Rectal smooth muscle tissue (tissue), 1 donor: Measurements from ENCODE around the gene C17orf113.
"Not testable (repeated sequence)": the region's sequence is repeated elsewhere in the genome, so short reads cannot be mapped to it uniquely, and the experiment has no call there.

ENCODE experiments used
- H3K27ac ChIP-seq: one replicate; pipeline ENCODE4 v1.7.0; 2013; ENCODE audit warnings: low read depth, low read length, inconsistent platforms
- H3K27me3 ChIP-seq: one replicate; pipeline ENCODE4 v1.7.0; 2013; ENCODE audit warnings: low read length; ENCODE audit not compliant: control insufficient read depth, insufficient read depth
- H3K36me3 ChIP-seq: one replicate; pipeline ENCODE4 v1.7.0; 2013; ENCODE audit warnings: low read length; ENCODE audit not compliant: control insufficient read depth, insufficient read depth
- H3K4me1 ChIP-seq: one replicate; pipeline ENCODE4 v1.7.0; 2013; ENCODE audit warnings: low read length; ENCODE audit not compliant: control insufficient read depth, insufficient read depth
- H3K4me3 ChIP-seq: one replicate; pipeline ENCODE4 v1.7.0; 2013; ENCODE audit warnings: low read length
- H3K9ac ChIP-seq: one replicate; pipeline ENCODE4 v1.7.0; 2013; ENCODE audit warnings: low read length

C17orf113 gene

GRCh38 chr17:42016941-42017865 lies 33.2 kb downstream of the C17orf113 start, which contains the start of gene DNAJC7:
TSS of gene DNAJC7 (minus strand) at chr17:42017439. CDS start at chr17:42017416, 23 bp downstream.
- Histone ChIP-seq H3K4me1 (peaks cover 11% of the 10 kb centered on the region), H3K9ac (peak within 1 kb of the TSS; percentile 98), H3K4me3 (peak within 1 kb of the TSS; percentile 97), H3K36me3 (peaks cover 2% of the 10 kb centered on the region), H3K27ac (peak within 1 kb of the TSS; percentile 94), H3K27me3 (no peaks in the 10 kb centered on the region)

GRCh38 chr17:42016411-42016831 lies 34.0 kb downstream of the C17orf113 start:
- peak overlapping the region; percentile 97 for H3K4me3 ChIP-seq
- no peaks in the 10 kb centered on the region for H3K27me3 ChIP-seq
- no peaks in the 10 kb centered on the region for H3K36me3 ChIP-seq
- H3K9ac ChIP-seq: peak overlapping the region; percentile 98
- peak overlapping the region; percentile 94 for H3K27ac ChIP-seq
- peaks cover 11% of the 10 kb centered on the region for H3K4me1 ChIP-seq

DNA sequence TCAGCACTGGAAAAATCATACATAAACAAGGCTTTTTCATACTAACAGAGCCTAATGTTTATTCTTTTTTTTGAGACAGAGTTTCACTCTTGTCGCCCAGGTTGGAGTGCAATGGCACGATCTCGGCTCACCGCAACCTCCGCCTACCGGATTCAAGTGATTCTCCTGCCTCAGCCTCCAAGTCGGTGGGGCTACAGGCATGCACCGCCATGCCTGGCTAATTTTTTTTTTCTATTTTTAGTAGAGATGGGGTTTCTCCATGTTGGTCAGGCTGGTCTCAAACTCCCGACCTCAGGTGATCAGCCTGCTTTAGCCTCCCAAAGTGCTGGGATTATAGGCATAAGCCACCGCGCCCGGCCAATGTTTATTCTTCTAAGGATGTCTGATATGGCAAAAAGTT lies 36.7 kb downstream of the C17orf113 start:
- H3K9ac ChIP-seq, H3K36me3 ChIP-seq, H3K4me3 ChIP-seq, H3K27me3 ChIP-seq, H3K27ac ChIP-seq: not testable (repeated sequence)
- peaks cover 11% of the 10 kb centered on the region for H3K4me1 ChIP-seq

- not testable (repeated sequence) for H3K36me3 ChIP-seq, H3K27ac ChIP-seq, H3K4me3 ChIP-seq, H3K27me3 ChIP-seq, H3K9ac ChIP-seq, H3K4me1 ChIP-seq
Measured at GRCh38 chr17:42012363-42012762, 38.0 kb downstream of the C17orf113 start.

DNA sequence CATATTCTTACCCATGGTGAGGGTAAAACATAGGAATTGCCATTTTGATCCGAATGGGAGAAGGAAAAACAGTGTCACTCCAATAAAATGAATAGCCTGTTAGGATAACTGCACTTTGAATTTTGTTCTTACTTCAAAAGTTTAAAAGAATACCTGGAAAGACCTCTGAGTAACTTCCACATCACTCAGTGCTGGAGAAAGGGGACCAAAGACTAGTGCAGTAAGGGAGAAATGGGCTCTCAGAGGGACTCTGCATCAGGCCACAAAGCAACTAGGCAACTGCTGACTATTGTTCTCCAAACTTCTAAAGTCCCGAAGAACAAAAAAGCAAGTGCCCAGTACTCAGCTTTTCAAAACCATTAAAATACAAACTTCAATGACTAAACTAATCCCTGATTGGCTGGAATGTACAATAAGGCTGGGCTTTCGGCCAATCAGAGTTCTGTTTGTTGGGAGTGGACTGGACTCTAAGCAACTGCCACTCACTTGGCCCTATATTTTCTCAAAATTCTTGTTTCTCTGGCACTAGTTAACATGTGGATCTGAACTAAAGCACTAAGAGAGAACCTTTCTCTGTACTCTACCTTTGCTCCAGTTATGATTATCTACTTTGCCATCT lies 39.4 kb downstream of the C17orf113 start:
- no peaks in the 10 kb centered on the region for H3K36me3 ChIP-seq
- H3K9ac ChIP-seq: no peak overlapping the region
- H3K4me3 ChIP-seq: no peak overlapping the region
- H3K4me1 ChIP-seq: peaks cover 2% of the 10 kb centered on the region
- H3K27me3 ChIP-seq: no peaks in the 10 kb centered on the region
- H3K27ac ChIP-seq: no peak overlapping the region

DNA sequence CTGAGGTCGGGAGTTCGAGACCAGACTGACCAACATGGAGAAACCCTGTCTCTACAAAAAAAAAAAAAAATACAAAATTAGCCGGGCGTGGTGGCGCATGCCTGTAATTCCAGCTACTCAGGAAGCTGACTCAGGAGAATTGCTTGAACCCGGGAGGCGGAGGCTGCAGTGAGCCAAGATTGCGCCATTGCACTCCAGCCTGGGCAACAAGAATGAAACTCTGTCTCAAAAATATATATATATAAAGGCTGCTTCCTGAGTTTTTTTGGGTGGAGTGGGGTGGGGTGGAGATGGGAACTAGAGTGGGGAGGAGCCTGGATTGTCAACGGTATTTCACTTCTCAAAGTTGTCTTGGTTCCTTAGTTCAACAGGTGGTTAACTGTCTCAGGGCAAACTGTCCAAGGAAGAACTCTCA lies 40.1 kb downstream of the C17orf113 start:
- not testable (repeated sequence) for H3K9ac ChIP-seq, H3K27me3 ChIP-seq, H3K4me1 ChIP-seq, H3K36me3 ChIP-seq, H3K27ac ChIP-seq, H3K4me3 ChIP-seq

DNA sequence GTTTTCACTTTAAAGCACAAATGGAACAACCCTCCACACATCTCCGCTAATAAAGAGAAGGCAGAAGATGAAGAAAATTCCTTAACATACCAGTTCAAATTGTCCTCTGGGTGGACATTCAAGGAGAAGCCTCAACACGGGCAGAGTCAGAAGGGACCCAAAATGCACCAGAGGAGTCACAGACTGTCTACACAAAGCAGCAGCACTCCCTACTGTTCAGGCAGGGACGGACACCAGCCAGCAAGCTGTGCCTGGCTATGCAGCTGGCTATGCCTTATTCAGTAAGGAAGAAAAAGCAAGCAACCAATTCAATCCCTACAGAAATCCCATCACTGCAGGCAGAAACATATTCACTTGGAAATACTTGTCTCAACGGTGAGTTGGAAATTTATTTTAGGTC lies 41.2 kb downstream of the C17orf113 start:
- Histone ChIP-seq H3K27ac (no peak overlapping the region), H3K9ac (no peak overlapping the region), H3K4me1 (no peaks in the 10 kb centered on the region), H3K4me3 (no peak overlapping the region), H3K27me3 (no peaks in the 10 kb centered on the region), H3K36me3 (no peaks in the 10 kb centered on the region)

DNA sequence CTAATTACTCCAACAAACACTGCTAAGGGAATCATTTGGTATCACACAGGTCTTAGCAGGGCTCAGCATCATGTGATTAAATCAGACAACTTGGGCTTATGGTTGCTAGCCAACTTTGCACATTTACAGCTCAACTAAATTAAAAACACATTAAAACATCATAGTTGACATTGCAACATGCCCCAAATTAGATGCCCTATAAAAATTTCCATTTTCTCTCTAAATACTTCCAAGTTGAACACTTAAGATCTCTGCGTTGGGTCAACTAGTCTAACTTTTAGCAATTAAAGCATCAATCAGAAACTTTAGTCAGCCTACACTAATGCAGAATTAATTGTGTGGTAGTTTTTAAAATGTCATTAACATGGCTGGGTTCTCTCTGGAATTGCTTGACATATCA lies 45.2 kb downstream of the C17orf113 start:
- H3K27me3 ChIP-seq: no peaks in the 10 kb centered on the region

GRCh38 chr17:42002792-42003301 lies 47.6 kb downstream of the C17orf113 start:
- Histone ChIP-seq H3K27ac (no peak overlapping the region), H3K36me3 (peaks cover 3% of the 10 kb centered on the region), H3K27me3 (no peaks in the 10 kb centered on the region), H3K4me3 (no peak overlapping the region), H3K9ac (no peak overlapping the region), H3K4me1 (no peaks in the 10 kb centered on the region)

More for the DNA sequence above, 45.2 kb downstream of the C17orf113 start:
- Histone ChIP-seq H3K27ac (no peak overlapping the region), H3K4me1 (no peaks in the 10 kb centered on the region), H3K9ac (no peak overlapping the region), H3K4me3 (no peak overlapping the region), H3K36me3 (no peaks in the 10 kb centered on the region)

DNA sequence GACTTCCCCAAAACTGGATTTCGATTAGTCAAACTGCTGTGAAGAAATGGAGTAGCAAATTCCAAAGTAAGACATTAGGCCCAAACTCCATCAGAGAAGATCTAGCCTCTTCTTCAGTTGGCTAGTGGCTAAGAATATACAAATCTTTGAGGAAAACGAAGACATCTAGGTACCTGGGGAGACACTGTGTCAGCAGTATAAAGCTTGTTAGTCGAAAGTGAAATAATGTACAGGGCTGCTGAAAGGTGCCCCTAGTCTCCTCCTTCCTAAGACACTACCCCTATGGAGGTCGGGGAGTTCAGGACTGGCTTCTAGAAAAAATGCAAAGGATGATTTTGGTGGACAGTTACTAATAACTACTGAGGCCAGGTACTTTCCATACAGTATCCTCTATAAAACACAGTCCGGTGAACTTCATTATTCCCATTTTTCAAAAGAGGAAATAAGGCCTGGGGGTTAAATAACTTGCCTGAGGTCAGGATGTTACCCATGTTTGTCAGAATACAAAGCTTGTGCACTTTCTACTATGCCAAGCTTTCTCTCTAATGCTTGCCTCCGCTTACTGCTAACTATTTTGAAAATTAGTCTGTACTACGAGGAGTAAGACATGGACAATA lies 48.1 kb downstream of the C17orf113 start:
- H3K9ac ChIP-seq: no peak overlapping the region
- H3K27me3 ChIP-seq: no peaks in the 10 kb centered on the region
- H3K4me1 ChIP-seq: no peaks in the 10 kb centered on the region
- H3K36me3 ChIP-seq: peaks cover 7% of the 10 kb centered on the region
- no peak overlapping the region for H3K4me3 ChIP-seq
- H3K27ac ChIP-seq: no peak overlapping the region

GRCh38 chr17:42001729-42002128 lies 48.7 kb downstream of the C17orf113 start:
- H3K36me3 ChIP-seq: peaks cover 12% of the 10 kb centered on the region
- no peak overlapping the region for H3K9ac ChIP-seq
- H3K27ac ChIP-seq: no peak overlapping the region
- no peaks in the 10 kb centered on the region for H3K27me3 ChIP-seq
- no peaks in the 10 kb centered on the region for H3K4me1 ChIP-seq
- H3K4me3 ChIP-seq: no peak overlapping the region

DNA sequence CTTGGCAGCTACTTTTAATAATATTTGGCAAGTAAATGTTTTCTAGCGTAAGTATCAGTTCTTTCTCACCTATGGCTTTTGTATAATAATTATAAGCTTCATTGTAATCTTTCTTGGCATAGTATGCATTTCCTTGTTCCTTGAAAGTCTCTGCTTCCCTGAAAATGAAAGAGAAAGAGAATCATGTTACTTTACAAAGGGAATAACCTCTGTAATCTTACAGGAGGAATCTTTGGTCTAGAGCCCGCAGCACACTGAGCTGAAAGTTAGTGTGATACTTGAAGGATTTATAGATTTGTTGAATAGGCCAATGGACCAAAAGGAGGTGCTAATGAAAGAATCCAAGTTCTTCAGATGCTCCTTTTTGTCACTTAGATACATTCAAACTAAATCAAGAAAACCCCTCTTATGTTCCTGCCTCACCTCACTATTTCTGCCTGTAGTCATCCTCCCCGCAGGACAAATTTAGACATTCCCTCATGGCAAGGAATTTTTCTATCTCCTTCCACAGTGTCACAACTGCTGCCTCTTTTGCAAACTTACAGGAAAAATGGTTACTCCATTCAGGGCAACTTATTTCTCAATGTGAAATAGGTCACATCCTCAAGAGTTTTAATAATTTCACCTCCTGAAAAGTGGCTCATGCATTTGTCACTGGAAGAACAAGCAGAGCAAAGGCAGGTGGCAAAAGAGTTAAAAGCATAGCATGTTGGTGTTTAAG lies 49.8 kb downstream of the C17orf113 start:
- H3K27ac ChIP-seq: no peak overlapping the region
- H3K9ac ChIP-seq: no peak overlapping the region

More for the DNA sequence above, 49.8 kb downstream of the C17orf113 start:
- no peak overlapping the region for H3K4me3 ChIP-seq
- peaks cover 17% of the 10 kb centered on the region for H3K36me3 ChIP-seq
- no peaks in the 10 kb centered on the region for H3K4me1 ChIP-seq
- no peaks in the 10 kb centered on the region for H3K27me3 ChIP-seq
